Measurements from ENCODE around the gene FOXO1.

The FOXO1 gene

DNA sequence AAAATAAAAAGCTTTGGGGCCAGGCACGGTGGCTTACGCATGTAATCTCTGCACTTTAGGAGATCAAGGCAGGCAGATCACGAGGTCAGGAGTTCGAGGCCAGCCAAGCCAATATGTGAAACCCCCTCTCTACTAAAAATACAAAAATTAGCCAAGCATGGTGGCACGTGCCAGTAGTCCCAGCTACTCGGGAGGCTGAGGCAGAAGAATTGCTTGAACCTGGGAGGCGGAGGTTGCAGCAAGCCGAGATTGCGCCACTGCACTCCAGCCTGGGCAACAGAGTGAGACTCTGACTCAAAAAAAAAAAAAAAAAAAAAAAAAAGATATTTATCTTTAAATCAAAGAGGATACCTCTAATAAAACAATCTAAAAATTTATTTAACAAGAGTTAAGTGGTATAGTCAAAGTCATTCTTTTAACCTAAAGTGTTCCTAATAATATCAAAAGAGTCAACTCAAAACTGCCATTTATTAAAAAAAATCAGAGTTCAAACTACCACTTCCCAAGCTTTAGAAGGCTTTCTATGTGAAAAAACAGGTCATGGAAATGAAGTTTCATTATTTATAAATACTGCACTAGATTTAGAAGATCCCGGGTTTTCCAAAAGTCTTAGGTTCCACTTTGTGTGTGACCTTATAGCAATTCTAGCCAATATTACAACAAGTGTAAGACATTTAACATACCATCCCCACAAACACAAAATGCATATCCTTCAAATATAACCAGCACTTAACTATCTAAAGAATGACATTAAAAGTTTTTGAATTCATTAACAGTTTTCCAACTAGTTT lies 4.4 kb downstream of the FOXO1 start:
- Mint-ChIP-seq H3K4me1 (peaks cover 60% of the 10 kb centered on the region), H3K9me3 (no peaks in the 10 kb centered on the region), H3K4me3 (peak overlapping the region; percentile 94), H3K27me3 (no peaks in the 10 kb centered on the region), H3K36me3 (ENCODE audit: insufficient read depth) (peaks cover 25% of the 10 kb centered on the region), H3K27ac (ENCODE audit: low read depth) (no peak overlapping the region)
- ATAC-seq (replicated peaks; ENCODE audit: extremely low read depth, poor library complexity, severe bottlenecking) (no peak), DNase-seq (ENCODE audit: low spot score in 2 of 2) (no peak)

DNA sequence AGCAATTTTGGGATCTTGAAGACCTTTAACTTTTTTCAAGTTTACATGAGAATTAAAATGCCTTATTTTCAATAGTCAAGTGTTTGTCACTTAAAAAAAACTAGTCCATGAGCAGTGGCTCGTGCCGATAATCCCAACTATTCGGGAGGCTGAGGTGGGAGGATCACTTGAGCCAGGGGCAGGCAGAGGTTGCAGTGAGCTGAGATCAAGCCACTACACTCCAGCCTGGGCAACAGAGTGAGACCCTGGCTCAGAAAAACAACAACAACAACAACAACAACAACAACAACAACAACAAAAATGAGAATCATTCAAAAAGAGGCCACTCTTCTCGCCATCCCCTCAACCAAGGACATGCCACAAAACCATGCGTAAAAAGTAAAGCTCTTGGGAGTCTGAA lies 5.7 kb downstream of the FOXO1 start:
- Mint-ChIP-seq H3K27me3 (no peaks in the 10 kb centered on the region), H3K9me3 (no peaks in the 10 kb centered on the region), H3K4me1 (peaks cover 60% of the 10 kb centered on the region), H3K36me3 (ENCODE audit: insufficient read depth) (peaks cover 20% of the 10 kb centered on the region), H3K4me3 (peak overlapping the region; percentile 31), H3K27ac (ENCODE audit: low read depth) (peak overlapping the region; percentile 29)
- DNase-seq (ENCODE audit: low spot score in 2 of 2) (no peak), ATAC-seq (replicated peaks; ENCODE audit: extremely low read depth, poor library complexity, severe bottlenecking) (no peak)

DNA sequence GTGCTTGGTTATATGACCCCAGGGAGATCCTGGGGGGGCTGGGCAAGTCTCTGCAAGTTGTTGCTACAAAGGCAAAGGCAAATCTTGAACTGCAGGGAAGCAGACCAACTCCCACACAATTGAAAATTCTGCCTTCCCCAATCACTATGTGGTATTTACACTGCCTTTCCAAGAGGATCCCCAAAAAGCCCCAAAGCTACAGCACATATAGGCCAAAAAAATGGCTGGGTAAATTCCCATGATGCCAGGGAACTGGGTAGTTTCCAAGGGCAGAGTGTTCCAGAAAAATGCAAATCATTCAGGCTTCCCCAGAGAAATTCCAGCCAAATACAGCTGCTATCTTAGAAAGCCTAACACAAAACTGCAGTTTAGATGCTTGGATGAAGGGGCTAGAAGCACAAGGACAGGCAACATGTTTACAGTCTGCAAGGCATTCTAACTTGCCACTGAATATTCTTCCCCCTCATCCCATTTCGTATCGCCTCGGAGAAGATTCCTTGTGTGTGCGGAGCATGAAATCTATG lies 6.2 kb downstream of the FOXO1 start:
- peaks cover 16% of the 10 kb centered on the region for H3K36me3 Mint-ChIP-seq (ENCODE audit: insufficient read depth)
- DNase-seq (ENCODE audit: low spot score in 2 of 2) (no peak), ATAC-seq (replicated peaks; ENCODE audit: extremely low read depth, poor library complexity, severe bottlenecking) (no peak)
- no peaks in the 10 kb centered on the region for H3K9me3 Mint-ChIP-seq
- peaks cover 60% of the 10 kb centered on the region for H3K4me1 Mint-ChIP-seq
- H3K27ac Mint-ChIP-seq (ENCODE audit: low read depth), result no peak overlapping the region
- no peak overlapping the region for H3K4me3 Mint-ChIP-seq
- H3K27me3 Mint-ChIP-seq, result no peaks in the 10 kb centered on the region

DNA sequence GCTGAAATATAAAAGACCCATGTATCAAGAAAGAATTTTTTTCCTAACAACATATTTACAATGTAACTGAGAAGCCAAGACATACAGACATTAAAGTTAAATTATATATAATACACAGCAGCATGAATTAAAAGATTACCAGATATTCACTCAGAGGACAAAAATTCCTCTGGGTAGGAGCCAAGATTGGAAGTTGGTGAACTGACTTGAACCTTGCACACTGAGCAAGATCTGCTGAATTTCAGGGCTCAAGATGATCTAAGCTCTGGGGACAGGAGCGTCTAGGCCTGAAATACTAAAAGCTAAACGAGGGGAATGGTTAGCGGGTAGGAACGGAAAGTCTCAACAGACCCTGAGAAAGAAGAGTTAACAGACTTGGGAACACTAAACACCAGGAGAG lies 8.5 kb downstream of the FOXO1 start:
- Mint-ChIP-seq H3K27me3 (no peaks in the 10 kb centered on the region), H3K4me1 (peaks cover 70% of the 10 kb centered on the region), H3K27ac (ENCODE audit: low read depth) (peak overlapping the region; percentile 39), H3K9me3 (no peaks in the 10 kb centered on the region), H3K4me3 (peak overlapping the region; percentile 17), H3K36me3 (ENCODE audit: insufficient read depth) (peaks cover 6% of the 10 kb centered on the region)
- DNase-seq (ENCODE audit: low spot score in 2 of 2) (no peak), ATAC-seq (replicated peaks; ENCODE audit: extremely low read depth, poor library complexity, severe bottlenecking) (no peak)

DNA sequence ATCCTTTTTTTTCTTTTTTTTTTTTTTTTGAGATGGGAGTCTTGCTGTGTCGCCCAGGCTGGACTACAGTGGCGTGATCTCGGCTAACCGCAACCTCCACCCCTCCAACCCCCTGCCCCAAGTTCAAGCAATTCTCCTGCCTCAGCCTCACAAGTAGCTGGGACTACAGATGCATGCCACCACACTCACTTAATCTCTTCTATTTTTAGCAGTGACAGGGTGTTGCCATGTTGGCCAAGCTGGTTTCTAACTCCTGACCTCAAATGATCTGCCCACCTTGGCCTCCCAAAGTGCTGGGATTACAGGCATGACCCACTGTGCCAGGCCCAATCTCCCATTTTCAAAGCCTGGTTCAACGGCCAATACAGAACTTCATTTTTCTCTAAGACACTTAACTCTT lies 9.1 kb downstream of the FOXO1 start:
- peak overlapping the region; percentile 39 for H3K27ac Mint-ChIP-seq (ENCODE audit: low read depth)
- no peaks in the 10 kb centered on the region for H3K9me3 Mint-ChIP-seq
- peaks cover 70% of the 10 kb centered on the region for H3K4me1 Mint-ChIP-seq
- H3K27me3 Mint-ChIP-seq, result no peaks in the 10 kb centered on the region
- DNase-seq (ENCODE audit: low spot score in 2 of 2) (no peak), ATAC-seq (replicated peaks; ENCODE audit: extremely low read depth, poor library complexity, severe bottlenecking) (no peak)
- H3K4me3 Mint-ChIP-seq, result peak overlapping the region; percentile 17
- H3K36me3 Mint-ChIP-seq (ENCODE audit: insufficient read depth), result peaks cover 6% of the 10 kb centered on the region

DNA sequence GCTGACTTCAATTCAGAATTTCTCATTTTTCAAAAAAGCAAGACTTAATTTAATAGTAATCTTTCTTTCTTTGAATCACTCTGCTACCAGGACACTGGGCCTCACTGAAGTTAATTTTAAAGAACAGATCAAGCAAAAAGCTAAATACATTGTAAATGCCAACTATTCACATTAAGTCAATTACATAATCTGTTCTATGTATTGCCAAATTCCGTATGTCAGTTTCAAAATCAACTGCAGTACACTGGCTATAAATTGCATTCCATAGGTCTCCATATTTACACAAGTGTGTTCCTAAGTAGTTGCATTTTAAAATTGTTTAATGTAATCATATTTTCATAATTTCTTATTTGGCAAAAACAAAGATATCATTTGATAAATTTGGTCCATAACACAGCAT lies 10.1 kb downstream of the FOXO1 start:
- no peak for DNase-seq (ENCODE audit: low spot score in 2 of 2)
- Mint-ChIP-seq H3K27ac (ENCODE audit: low read depth) (peak overlapping the region; percentile 67), H3K9me3 (no peaks in the 10 kb centered on the region), H3K27me3 (no peaks in the 10 kb centered on the region), H3K36me3 (ENCODE audit: insufficient read depth) (peaks cover 6% of the 10 kb centered on the region), H3K4me3 (no peak overlapping the region), H3K4me1 (peaks cover 70% of the 10 kb centered on the region)
- ATAC-seq (replicated peaks; ENCODE audit: extremely low read depth, poor library complexity, severe bottlenecking), result no peak

DNA sequence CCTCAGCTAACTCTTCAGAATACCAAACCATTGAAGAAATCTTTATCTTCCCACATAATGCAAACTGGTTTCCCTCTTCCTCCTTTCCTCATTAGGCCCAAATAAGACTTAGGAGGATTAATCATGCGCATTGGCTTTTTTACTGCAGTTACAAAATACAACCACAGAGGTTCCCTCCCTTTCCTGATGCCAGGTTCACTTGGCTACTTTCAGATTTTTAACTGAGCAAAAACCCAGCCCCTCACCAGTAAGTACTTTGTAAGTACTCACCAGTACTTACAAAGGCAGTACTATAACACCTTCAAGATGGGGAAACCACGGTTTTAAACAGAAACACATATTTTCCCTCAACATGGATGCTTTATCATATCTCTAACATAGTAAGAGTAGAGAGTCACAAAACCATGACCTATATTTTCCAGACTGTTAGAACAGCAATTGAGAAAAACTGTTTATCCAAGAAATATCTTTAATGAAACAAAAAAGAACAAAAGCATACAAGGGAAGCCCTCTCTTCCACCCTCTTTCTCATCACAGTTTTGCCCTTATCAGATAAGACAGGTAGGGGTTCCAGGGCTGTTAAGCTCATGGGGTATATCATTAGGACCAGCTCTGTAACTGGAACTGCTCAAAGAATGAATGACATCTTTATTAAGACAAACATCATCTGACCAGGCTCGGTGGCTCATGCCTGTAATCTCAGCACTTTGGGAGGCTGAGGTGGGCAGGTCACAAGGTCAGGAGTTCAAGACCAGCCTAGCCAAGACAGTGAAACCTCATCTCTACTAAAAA lies 12.7 kb downstream of the FOXO1 start:
- Mint-ChIP-seq H3K27me3 (no peaks in the 10 kb centered on the region), H3K27ac (ENCODE audit: low read depth) (no peak overlapping the region), H3K9me3 (no peaks in the 10 kb centered on the region), H3K4me3 (peak overlapping the region; percentile 52), H3K36me3 (ENCODE audit: insufficient read depth) (peaks cover 9% of the 10 kb centered on the region), H3K4me1 (peaks cover 72% of the 10 kb centered on the region)
- peak; percentile 29 for ATAC-seq (replicated peaks; ENCODE audit: extremely low read depth, poor library complexity, severe bottlenecking)
- no peak for DNase-seq (ENCODE audit: low spot score in 2 of 2)

DNA sequence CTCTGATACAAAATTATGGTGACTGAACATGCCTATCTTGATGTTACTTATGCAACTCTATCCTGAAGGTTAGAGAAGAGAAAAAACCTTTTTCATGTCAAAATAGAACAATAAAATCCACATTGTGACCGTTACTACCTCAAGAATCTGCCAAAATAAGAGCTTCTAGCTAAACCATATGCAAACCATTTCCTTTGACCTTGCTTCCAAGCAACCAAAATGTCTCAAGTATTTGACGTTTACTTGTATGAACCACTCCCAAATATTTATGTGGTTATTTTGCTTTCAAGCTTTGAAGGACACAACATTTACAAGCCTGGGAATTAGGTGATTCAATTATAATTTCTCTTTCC lies 13.9 kb downstream of the FOXO1 start:
- no peak overlapping the region for H3K4me3 Mint-ChIP-seq
- no peaks in the 10 kb centered on the region for H3K27me3 Mint-ChIP-seq
- H3K4me1 Mint-ChIP-seq, result peaks cover 72% of the 10 kb centered on the region
- H3K27ac Mint-ChIP-seq (ENCODE audit: low read depth), result peak overlapping the region; percentile 8
- H3K9me3 Mint-ChIP-seq, result no peaks in the 10 kb centered on the region
- DNase-seq (ENCODE audit: low spot score in 2 of 2), result no peak
- peaks cover 7% of the 10 kb centered on the region for H3K36me3 Mint-ChIP-seq (ENCODE audit: insufficient read depth)
- ATAC-seq (replicated peaks; ENCODE audit: extremely low read depth, poor library complexity, severe bottlenecking), result no peak

DNA sequence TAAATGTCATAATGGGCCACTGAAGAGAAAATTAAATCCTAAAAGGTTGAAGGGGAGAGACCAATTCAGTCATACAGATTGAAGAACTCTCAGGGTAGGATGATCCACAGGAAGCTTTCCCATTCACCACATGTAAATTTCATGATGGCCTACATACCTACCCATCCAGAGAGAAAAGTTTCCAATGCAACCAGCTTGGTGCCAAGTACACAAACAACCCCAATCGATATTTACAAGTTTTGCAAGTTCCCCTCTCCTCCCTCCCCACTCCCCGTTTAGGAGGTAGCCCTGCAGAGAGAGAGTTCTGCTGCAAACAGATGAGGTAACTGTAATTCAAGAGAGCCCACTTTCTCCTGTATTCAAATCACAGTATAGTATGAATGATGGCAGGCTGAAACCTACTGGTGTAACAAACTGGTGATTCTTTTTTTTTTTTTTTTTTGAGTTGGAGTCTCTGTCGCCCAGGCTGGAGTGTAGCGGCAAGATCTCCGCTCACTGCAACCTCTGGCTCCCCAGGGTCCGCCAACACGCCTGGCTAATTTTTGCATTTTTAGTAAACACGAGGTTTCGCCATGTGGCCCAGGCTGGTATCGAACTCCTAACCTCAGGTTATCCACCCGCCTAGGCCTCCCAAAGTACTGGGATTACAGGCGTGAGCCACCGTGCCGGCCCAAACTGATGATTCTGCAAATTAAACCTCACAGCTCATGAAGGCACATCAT lies 14.4 kb downstream of the FOXO1 start:
- Mint-ChIP-seq H3K9me3 (no peaks in the 10 kb centered on the region), H3K36me3 (ENCODE audit: insufficient read depth) (peaks cover 7% of the 10 kb centered on the region), H3K4me3 (no peak overlapping the region), H3K27me3 (no peaks in the 10 kb centered on the region), H3K4me1 (peaks cover 73% of the 10 kb centered on the region), H3K27ac (ENCODE audit: low read depth) (peak overlapping the region; percentile 8)
- ATAC-seq (replicated peaks; ENCODE audit: extremely low read depth, poor library complexity, severe bottlenecking) (no peak), DNase-seq (ENCODE audit: low spot score in 2 of 2) (no peak)

DNA sequence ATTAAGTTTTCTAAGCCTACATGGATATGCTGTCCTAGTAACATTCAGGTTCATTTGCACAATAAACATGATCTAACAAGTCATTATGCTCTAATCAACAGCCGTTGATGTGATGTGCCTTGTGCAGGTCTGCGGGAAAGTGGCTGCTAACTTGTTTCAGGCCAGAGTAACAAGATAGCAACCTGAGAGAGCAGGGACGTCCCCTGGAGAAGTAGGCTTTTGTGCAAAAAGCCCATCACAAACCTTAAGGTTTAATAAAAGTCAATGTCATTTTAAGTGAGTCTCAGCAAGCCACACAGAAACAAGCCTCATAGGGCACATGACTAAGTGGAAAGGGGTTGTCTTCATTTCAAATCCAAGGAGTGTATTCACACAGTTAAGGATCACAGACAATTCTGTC lies 17.6 kb downstream of the FOXO1 start:
- Mint-ChIP-seq H3K4me3 (no peak overlapping the region), H3K9me3 (no peaks in the 10 kb centered on the region), H3K27ac (ENCODE audit: low read depth) (no peak overlapping the region), H3K36me3 (ENCODE audit: insufficient read depth) (peaks cover 12% of the 10 kb centered on the region), H3K4me1 (peaks cover 84% of the 10 kb centered on the region), H3K27me3 (no peaks in the 10 kb centered on the region)
- DNase-seq (ENCODE audit: low spot score in 2 of 2), result no peak
- no peak for ATAC-seq (replicated peaks; ENCODE audit: extremely low read depth, poor library complexity, severe bottlenecking)

DNA sequence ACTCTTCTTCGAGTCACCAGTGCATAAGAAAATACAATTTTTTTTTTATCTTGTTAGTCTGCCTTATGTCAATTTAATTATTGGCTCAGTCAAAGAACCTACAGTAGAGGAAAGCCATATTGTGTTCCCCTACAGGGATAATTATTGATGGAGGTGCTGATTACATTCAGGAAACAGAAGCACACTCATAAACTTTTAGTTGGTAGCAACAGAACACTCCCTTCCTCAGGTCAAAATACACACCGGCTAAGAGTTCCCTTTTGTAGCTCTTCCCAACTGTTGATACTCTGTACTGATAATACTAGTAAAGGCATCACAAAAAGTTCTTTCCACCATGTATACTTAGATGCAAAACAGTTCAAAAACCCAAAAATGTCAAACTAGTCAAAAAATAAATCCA lies 18.4 kb downstream of the FOXO1 start:
- no peak for DNase-seq (ENCODE audit: low spot score in 2 of 2)
- Mint-ChIP-seq H3K9me3 (no peaks in the 10 kb centered on the region), H3K36me3 (ENCODE audit: insufficient read depth) (peaks cover 10% of the 10 kb centered on the region), H3K27ac (ENCODE audit: low read depth) (no peak overlapping the region), H3K4me3 (no peak overlapping the region), H3K4me1 (peaks cover 83% of the 10 kb centered on the region), H3K27me3 (no peaks in the 10 kb centered on the region)
- no peak for ATAC-seq (replicated peaks; ENCODE audit: extremely low read depth, poor library complexity, severe bottlenecking)

DNA sequence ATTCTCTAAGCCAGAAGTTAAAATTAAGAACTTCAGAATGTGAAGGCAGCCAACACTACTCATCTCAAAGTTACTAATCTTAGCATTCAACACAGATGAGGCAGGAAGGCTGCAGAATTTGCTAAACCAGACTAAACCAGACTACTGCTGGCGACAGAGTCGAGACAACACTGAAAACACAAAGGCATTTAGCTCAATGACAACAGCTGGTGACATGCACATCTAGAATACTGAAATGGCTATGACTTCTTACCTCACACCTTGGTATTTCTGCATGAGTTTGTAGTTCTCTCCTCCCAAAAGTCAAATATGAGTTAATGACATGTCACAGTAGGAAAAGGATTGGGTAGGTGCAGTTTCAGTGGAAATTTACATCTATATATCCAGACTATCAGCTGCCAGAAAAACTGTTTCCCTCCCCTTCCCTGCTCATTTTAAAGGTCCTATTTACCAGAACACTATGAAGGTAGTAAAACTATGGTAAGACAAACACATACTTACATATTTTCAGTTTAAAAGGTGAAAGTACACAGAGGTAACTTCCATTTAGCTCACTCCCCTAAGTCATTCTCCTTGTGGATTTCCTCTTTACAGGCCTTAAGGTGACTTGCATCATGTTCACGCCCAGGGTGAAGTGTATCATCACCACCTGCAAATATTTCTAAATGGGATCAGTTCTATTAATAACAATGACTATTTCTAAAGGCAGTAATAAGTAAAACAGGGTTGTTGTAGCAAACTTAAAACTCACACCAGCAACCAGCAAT lies 21.4 kb downstream of the FOXO1 start:
- no peak for DNase-seq (ENCODE audit: low spot score in 2 of 2)
- H3K4me1 Mint-ChIP-seq, result peaks cover 86% of the 10 kb centered on the region
- peak overlapping the region; percentile 8 for H3K4me3 Mint-ChIP-seq
- no peaks in the 10 kb centered on the region for H3K9me3 Mint-ChIP-seq
- peak overlapping the region; percentile 59 for H3K27ac Mint-ChIP-seq (ENCODE audit: low read depth)
- H3K36me3 Mint-ChIP-seq (ENCODE audit: insufficient read depth), result peaks cover 8% of the 10 kb centered on the region
- ATAC-seq (replicated peaks; ENCODE audit: extremely low read depth, poor library complexity, severe bottlenecking), result no peak
- no peaks in the 10 kb centered on the region for H3K27me3 Mint-ChIP-seq

All from central memory CD8-positive, alpha-beta T cell (primary cell).